Measurements from ENCODE around the gene TMEM238. TPM values are rescaled to one million over a fixed set of nuclear protein-coding genes. Genes with fewer than 3 reads are reported as not detected.

Gene TMEM238
- total and polyA plus RNA-seq, 9 of the 15 experiments (the other 6 are each of a cell fraction or from before 2014, with no cell fraction given), result 0.18 to 5.1 (median 1.3) TPM; not detected in 4

DNA sequence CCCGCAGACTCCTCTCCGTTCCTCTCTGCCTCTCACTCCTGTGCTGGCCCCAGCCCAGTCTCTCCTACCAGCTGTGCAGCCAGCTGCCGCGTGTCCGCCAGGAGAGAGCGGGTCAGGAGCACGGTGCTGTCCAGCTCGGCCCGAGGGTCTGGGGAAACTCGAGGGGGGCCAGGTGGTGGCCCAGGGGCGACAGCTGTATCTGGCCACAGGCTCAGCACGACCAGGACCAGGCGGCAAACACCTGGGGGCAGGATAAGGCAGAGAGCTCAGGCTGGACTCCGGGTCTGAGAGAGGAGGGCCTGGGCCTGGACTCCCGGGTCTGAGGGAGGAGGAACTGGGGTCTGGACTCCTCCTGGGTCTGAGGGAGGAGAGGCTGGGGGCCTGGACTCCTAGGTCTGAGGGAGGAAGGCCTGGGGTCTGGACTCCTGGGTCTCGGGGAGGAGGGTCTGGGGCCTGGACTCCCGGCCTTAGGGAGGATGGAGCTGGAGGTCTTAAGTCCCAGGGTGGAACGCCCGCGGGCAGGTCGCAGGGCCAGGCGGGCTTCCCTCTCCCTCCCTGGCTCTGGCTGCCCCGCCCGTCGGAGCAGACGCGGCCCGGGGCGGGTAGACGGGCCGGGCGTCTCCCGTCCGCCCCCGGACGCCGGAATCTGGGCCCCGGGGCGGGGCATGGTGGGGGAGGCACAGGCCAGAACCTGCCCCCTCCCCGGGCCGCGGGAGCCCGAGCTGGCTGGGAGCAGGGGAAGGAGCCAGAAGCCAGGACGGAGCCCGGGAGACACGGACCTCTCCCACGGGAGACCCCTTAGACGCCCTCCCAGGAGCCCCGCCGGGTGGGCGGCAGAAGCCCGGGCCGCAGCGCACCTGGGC, 15.2 kb downstream of the TMEM238 start:
- H3K36me3 ChIP-seq (ENCODE audit: control insufficient read depth, insufficient read depth, low read length), result no peaks in the 10 kb centered on the region
- ChIA-PET POLR2A (interaction anchor here (0.7 to 1.5 kb wide), 4 partner anchors 8 to 37 kb away, joined by 3 to 6 read pairs (median 4); no protein-coding TSS in a partner anchor), CTCF (ENCODE audit: low intra/inter-chr PET ratio) (no interaction called here)
- BruUV-seq (replicated peaks), result no TSS peak
- peak; percentile 85 for ATAC-seq
- no peak overlapping the region for H3K27ac ChIP-seq (ENCODE audit: extremely low read depth, low read depth, low read length)
- peak overlapping the region; percentile 19; the same call in 1 of the 2 replicates for H3K4me3 ChIP-seq
- peaks cover 11% of the 10 kb centered on the region in 2 experiments; a peak in 4 of 5 replicates for H3K27me3 ChIP-seq (ENCODE audit: control insufficient read depth in 2 of 2, insufficient read depth in 2 of 2, low read length in 2 of 2)
- H2AFZ ChIP-seq (ENCODE audit: low read depth, low read length), result peak overlapping the region; percentile 63
- H3K9me3 ChIP-seq (replicated peaks; ENCODE audit: control insufficient read depth, insufficient read depth, low read depth, low read length), result no peaks in the 10 kb centered on the region
- H3K4me2 ChIP-seq (ENCODE audit: insufficient read depth, low read length), result peak overlapping the region; percentile 18; the same call in 1 of the 2 replicates
- H4K20me1 ChIP-seq (replicated peaks; ENCODE audit: control insufficient read depth, insufficient read depth, low read length), result 0 out of 2 replicates have a peak, but pooled peaks cover 3% of the 10 kb centered on the region
- H3K79me2 ChIP-seq (ENCODE audit: control insufficient read depth, insufficient read depth, low read length), result no peaks in the 10 kb centered on the region
- WGBS (ENCODE audit: insufficient coverage, low coverage, missing lambda C conversion rate), result 34% methylated on average over 19 of the region's 54 CpGs
- peak overlapping the region; percentile 12 to 71; a peak in 3 of 4 replicates for H3K9ac ChIP-seq (ENCODE audit: insufficient read depth in 1 of 2, low read depth in 2 of 2, low read length in 2 of 2)
- no peaks in the 10 kb centered on the region for H3K9me1 ChIP-seq (ENCODE audit: control insufficient read depth, insufficient read depth, low read length)
- intact Hi-C loops (cut with micrococcal nuclease), result no loop called here
- DNase-seq (ENCODE audit: extremely low read depth in 1 of 4, low spot score in 3 of 4), result peak; percentile 67 to 92 (median 86)
- no peak for FAIRE-seq
- peaks cover under 1 to 52% of the 10 kb centered on the region in 2 experiments; a peak in 3 of 5 replicates for H3K4me1 ChIP-seq (replicated peaks in 1 of 2; ENCODE audit: control insufficient read depth in 2 of 2, insufficient read depth in 2 of 2, low read length in 2 of 2)
- in situ Hi-C loops (cut with MboI), result no loop called here
- TF ChIP-seq HDAC6 (IDR thresholded peaks at IDR 0.05; ENCODE audit: low read depth, low read length) (no peak), TAF9B (IDR thresholded peaks at IDR 0.05; ENCODE audit: partially characterized antibody) (no peak), CXXC5 (CRISPR knock-in tag; IDR thresholded peaks at IDR 0.05) (peak; percentile 39), CREB1 (IDR thresholded peaks at IDR 0.05) (no peak), CREB1 (CRISPR knock-in tag; IDR thresholded peaks at IDR 0.05) (no peak), NFYB (IDR thresholded peaks at IDR 0.05; ENCODE audit: extremely low read depth, insufficient read length) (no peak), RBFOX2 (IDR thresholded peaks at IDR 0.05; ENCODE audit: low read depth, low read length) (peak; percentile 9; the same call in 1 of the 2 replicates), ZNF561 (CRISPR knock-in tag; conservative IDR thresholded peaks at IDR 0.05) (no peak), SMARCB1 (IDR thresholded peaks at IDR 0.05; ENCODE audit: insufficient read length, low read depth) (no peak), ILF3 (IDR thresholded peaks at IDR 0.05; ENCODE audit: borderline replicate concordance) (no peak), BCOR (IDR thresholded peaks at IDR 0.05) (no peak), ZNF699 (CRISPR knock-in tag; IDR thresholded peaks at IDR 0.05; ENCODE audit: insufficient replicate concordance) (no peak), ZNF165 (CRISPR knock-in tag; IDR thresholded peaks at IDR 0.05; ENCODE audit: borderline replicate concordance) (no peak), RCOR1 (IDR thresholded peaks at IDR 0.05; ENCODE audit: borderline replicate concordance in 1 of 2, low read depth in 2 of 2, low read length in 2 of 2) (peak in 1 of 2 experiments; percentile 63; a peak in 2 of 4 replicates), ZNF121 (CRISPR knock-in tag; conservative IDR thresholded peaks at IDR 0.05) (no peak), ZNF717 (CRISPR knock-in tag; IDR thresholded peaks at IDR 0.05) (no peak), GATA2 (CRISPR knock-in tag; IDR thresholded peaks at IDR 0.05) (no peak), CREM (IDR thresholded peaks at IDR 0.05; ENCODE audit: low read depth) (no peak), MAZ (CRISPR knock-in tag; conservative IDR thresholded peaks at IDR 0.05 in 1 of 2, IDR thresholded peaks at IDR 0.05 in 1 of 2) (peak; percentile 28 to 66; a peak in 3 of 4 replicates)
- TF ChIP-seq, protein P1, sequence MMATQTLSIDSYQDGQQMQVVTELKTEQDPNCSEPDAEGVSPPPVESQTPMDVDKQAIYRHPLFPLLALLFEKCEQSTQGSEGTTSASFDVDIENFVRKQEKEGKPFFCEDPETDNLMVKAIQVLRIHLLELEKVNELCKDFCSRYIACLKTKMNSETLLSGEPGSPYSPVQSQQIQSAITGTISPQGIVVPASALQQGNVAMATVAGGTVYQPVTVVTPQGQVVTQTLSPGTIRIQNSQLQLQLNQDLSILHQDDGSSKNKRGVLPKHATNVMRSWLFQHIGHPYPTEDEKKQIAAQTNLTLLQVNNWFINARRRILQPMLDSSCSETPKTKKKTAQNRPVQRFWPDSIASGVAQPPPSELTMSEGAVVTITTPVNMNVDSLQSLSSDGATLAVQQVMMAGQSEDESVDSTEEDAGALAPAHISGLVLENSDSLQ (IDR thresholded peaks at IDR 0.05), result no peak
- TF ChIP-seq, protein P2, sequence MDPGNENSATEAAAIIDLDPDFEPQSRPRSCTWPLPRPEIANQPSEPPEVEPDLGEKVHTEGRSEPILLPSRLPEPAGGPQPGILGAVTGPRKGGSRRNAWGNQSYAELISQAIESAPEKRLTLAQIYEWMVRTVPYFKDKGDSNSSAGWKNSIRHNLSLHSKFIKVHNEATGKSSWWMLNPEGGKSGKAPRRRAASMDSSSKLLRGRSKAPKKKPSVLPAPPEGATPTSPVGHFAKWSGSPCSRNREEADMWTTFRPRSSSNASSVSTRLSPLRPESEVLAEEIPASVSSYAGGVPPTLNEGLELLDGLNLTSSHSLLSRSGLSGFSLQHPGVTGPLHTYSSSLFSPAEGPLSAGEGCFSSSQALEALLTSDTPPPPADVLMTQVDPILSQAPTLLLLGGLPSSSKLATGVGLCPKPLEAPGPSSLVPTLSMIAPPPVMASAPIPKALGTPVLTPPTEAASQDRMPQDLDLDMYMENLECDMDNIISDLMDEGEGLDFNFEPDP (CRISPR knock-in tag; IDR thresholded peaks at IDR 0.05), result no peak

Measured in K562 (cell line).